ENCODE measurements around the gene ORC2.

- no peak for TF ChIP-seq SIN3A (IDR thresholded peaks at IDR 0.05; ENCODE audit: borderline replicate concordance, insufficient read depth, low read length)
- no peak for TF ChIP-seq POLR2AphosphoS5 (IDR thresholded peaks at IDR 0.05; ENCODE audit: low read depth, low read length)
- TF ChIP-seq REST (IDR thresholded peaks at IDR 0.05; ENCODE audit: insufficient read depth in 1 of 2, low read depth in 2 of 2, low read length in 2 of 2) = no peak
- TF ChIP-seq TAF1 (IDR thresholded peaks at IDR 0.05; ENCODE audit: borderline replicate concordance, insufficient read depth, low read length) = no peak
- no peak for TF ChIP-seq FOXP2 (optimal IDR thresholded peaks at IDR 0.05; ENCODE audit: borderline replicate concordance, extremely low read depth, extremely low read length, insufficient read depth)
Observed at GRCh38 chr2:200929334-200930249, 33.9 kb downstream of the ORC2 start.

All from PFSK-1 (cell line).